NOMO-1 treated with DMSO at 0.1 percent for 48 hours (cell line): ENCODE data around the gene TIA1.
"Not testable (repeated sequence)": the region's sequence is repeated elsewhere in the genome, so short reads cannot be mapped to it uniquely, and the experiment has no call there.

ENCODE experiments used
- DNase-seq: peaks from one replicate; lab custom pipeline; 2025; ENCODE audit not compliant: unreplicated experiment; lab: John Stamatoyannopoulos, UW

The TIA1 gene, protein sequence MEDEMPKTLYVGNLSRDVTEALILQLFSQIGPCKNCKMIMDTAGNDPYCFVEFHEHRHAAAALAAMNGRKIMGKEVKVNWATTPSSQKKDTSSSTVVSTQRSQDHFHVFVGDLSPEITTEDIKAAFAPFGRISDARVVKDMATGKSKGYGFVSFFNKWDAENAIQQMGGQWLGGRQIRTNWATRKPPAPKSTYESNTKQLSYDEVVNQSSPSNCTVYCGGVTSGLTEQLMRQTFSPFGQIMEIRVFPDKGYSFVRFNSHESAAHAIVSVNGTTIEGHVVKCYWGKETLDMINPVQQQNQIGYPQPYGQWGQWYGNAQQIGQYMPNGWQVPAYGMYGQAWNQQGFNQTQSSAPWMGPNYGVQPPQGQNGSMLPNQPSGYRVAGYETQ

DNA sequence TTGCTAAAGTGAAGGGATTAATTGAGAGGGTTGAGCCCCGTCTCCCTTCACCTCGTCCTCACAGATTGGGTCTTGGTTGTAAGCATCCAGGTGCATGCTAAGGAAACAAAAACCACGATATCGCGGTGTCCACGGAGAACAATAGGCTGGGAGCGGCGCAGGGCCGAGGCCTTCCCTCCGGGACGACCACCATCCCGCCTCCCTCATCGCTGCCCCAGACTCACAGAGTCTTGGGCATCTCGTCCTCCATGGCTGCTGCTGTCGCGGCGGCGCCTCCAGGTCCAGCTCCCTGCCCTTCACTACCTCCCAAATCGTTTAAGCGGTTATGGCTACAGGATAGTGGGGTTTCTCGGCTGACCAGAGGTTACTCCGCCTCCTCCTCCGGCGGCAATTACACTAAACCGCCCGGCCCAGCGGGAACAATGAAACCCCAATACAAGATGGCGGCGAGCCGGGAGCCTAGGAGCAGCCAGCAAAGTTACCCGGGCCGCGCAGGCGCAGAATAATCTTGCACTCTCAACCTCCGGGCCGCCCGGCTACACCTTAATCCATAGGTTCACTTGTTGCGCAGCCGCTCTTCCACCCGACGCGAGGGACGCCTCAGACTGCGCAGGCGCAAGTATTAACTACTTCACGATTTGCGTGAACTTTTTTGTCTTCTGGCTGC lies at the start of gene TIA1:
Gene TIA1, minus strand, starts transcription at position 448 of the 667 bp plus-strand sequence. Its CDS starts 198 bp downstream, at position 250.
- peak; percentile 99 for DNase-seq

DNA sequence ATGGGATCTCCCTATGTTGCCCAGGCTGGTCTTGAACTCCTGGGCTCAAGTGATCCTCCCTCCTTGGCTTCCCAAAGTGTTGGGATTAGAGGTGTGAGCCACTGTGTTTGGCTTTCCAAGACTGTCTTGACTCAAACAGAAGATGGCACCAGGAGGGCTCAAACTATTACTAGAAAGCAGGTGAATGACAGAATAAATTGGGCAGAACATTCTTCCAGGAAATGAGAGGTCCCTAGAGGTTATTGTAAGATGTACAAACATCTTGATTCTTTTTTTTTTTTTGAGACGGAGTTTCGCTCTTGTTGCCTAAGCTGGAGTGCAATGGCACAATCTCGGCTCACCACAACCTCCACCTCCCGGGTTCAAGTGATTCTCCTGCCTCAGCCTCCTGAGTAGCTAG lies 49.4 kb upstream of the TIA1 start:
- DNase-seq, result not testable (repeated sequence)

DNA sequence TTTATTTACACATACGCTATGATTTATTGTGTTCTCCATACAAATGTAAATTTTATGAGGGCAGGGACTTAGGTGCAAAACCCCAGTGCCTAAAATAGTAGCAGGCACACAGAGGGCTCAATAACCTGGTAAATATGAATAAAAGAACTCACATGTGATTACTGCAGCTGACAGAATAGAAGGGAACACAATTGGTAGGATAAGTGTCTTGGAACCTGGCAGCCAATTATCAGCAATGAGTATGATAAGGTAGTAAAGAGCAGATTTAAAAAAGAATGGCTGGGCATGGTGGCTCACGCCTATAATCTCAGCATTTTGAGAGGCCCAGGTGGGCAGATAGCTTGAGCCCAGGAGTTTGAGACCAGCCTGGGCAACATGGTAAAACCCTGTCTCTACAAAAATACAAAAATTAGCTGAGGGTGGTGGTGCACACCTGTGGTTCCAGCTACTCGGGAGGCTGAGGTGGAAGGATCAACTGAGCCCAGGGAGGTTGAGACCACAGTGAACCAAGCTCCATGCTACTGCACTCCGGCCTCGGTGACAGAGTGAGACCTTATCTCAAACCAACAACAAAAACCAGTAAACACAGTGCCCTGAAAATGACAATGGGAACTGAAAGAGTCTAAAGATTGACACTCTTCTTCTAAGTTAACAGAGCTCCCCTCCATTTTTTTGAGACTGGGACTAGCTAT lies 35.2 kb upstream of the TIA1 start:
- no peak for DNase-seq

DNA sequence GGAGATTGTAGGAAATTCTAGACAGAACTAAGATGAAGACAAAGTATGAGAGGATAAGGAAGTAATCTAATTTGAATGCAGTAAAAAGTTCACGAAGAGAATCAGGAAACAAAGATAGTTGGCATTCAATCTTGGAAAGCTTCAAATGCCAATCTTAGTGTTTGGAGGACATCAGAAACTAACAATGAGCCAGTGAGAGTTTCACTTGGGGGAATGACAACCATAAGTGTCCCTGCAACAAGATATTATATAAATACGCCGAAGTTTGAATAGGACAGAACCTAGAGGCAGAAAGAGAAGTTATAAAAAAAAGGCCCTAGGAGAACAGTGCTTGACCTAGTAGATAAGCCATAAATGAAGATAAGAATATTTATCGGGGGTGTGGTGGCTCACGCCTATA lies 34.0 kb upstream of the TIA1 start:
- no peak for DNase-seq

DNA sequence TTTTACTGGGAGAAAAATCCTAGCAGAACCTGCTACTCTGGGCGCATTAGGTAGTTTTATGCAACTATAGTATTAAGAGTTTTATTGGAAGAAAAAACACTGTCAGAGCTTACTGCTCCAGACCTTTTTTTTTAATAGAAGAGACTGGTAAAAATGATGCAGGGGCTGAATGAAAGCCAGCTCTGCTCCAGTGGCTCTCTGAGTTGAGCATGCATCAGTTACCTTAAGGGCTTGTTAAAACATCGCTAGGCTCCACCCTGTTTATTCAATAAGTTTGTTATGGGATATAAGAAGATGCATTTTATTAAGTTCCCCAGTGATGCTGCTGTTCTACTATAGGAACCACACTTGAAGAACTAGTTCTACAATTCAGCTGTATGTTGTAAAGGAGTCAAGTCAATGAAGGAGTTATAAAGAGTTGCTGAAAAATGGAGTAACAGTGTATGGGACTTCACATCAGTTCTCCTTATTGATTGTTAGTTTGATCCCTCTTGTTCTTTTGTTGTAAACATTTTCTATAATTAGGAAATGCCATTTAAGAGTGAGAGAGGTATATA lies 31.9 kb upstream of the TIA1 start:
- DNase-seq, result no peak

DNA sequence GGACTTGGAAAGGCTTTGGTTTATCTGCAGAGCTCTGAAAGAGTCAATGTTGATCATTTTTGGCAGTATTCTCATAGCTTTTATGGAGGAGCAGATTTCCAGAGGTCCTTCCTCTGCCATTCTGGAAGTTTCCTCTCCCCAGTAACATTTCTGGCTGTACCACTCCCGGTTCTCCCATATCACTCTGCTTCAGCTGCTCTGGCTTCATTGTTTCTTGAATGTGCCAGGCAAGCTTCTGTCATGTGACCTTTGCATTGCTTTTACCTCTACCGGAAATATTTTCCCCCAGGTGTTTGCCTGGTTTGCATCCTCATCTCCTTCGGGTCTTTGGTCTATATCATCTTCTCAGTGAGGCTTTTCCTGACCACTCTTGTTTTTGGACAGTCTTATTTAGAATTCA lies 21.9 kb upstream of the TIA1 start:
- no peak for DNase-seq

DNA sequence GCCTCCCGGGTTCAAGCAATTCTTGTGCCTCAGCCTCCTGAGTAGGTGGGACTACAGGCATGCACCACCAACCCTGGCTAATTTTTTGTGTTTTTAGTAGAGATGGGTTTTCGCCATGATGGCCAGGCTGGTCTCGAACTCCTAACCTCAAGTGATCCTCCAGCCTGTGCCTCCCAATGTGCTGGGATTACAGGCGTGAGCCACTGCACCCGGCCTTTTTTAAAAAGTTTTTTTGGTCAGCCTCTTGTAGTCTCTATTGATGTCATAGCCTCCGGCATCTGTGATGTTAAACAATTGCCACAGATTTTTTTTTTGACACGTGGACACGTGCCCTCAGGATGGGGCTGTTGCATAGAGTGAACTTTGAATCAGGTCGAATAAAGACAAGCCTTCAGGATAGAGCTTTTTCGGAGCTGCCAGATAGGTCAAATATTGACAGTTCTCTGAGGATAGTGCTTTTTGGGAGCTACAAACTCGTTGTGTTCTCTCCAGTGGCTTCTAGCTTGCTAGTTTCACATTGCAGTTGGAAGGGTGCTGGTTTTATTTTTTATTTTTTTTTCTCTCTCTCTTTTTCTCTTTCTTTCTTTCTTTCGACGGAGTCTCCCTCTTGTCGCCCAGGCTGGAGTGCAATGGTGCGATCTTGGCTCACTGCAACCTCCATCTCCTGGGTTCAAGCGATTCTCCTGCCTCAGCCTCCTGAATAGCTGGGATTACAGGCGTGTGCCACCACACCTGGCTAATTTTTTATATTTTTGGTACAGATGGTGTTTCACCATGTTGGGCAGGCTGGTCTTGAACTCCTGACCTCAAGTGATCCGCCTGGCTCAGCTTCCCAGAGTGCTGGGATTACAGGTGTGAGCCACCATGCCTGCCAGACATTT lies 21.2 kb upstream of the TIA1 start:
- not testable (repeated sequence) for DNase-seq

DNA sequence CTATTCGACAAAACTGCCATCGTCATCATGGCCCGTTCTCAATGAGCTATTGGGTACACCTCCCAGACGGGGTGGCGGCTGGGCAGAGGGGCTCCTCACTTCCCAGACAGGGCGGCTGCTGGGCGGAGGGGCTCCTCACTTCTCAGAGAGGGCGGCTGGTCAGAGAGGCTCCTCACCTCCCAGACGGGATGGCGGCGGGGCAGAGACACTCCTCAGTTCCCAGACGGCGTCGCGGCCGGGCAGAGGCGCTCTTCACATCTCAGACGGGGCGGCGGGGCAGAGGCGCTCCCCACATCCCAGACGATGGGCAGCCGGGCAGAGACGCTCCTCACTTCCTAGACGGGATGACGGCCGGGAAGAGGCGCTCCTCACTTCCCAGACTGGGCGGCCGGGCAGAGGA lies 18.5 kb upstream of the TIA1 start:
- not testable (repeated sequence) for DNase-seq

DNA sequence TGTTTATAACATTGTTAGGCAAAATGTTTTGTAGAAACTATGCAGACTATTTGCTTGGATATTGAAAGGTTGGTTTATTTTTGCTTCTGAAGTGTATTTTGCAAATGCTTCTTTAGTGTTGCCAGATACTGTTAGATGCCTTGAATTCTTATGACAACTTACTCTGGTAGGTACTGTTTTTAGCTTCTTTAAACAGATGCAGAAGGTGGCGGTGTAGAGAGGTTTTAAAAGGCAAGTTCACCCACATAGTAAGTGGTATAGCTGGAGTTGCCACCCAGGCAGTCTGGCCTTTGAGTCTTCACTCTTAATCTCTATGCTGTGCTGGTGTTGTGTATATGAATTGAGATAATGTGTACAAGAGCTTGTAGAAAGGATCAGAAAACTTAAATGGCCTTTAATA lies 13.1 kb upstream of the TIA1 start:
- DNase-seq, result no peak

DNA sequence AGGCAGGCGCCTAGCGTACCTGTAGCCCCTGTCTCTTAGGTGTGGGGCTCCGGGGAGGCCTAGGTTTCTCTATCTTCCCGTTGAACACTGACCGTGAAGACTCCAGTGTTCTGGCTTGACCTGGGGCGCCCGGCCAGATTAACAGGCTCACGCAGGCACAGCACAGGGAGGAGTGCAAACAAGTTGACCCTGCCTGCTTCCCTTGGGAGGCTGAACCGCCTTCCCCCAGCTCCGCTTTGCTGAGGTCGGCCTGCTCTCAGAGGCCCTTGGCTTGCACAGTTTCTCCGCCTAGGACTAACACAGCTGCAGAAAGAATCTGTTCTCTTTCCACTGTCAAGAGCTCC lies 10.1 kb upstream of the TIA1 start:
- DNase-seq, result no peak

DNA sequence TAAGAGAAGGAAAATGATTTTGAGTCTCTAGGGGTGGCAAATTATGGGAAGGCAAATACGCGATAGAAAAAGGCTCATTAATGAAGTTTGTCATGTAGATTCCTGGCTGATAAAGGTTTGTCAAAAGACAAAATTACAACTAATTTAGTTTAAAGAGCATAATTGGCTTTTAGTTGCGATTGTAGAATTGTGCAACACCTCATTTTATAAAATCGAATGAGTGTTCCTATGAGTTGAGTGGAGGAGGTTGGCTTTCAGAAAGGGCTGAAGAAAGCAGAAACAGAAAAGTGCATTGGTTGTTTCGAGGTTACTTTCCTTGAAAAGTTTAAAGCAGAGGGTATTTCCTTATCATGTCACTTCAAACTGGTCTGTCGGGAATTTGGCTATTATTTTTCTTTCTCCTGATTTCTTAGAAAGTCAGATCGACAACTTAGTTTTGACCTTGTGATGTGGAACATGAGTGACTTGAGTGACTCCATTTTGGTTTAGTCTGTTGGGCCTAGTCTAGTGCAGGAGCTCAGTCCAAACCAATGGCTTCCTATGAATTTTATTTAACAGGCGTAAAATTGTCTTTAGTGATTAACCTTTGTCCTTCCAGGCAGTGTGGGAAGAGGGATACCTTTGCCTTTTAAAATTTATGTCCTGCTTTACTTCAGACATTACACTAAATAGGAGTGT lies 7.3 kb upstream of the TIA1 start:
- peak; percentile 10 for DNase-seq

DNA sequence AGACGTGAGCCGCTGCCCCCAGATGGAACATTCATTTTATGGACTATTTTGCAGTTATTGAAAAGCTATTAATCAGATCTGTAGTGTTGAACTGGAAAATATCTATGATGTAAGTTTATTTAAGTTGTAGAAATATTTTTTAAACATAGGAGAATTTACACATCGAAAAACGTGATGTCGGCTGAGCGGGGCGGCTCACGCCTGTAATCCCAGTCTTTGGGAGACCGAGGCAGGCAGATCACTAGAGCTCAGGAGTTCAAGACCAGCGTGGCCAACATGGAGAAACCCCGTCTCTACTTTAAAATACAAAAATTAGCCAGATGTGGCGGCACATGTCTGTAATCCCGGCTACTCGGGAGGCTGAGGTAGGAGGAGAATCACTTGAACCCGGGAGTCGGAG lies 2.0 kb upstream of the TIA1 start:
- no peak for DNase-seq

DNA sequence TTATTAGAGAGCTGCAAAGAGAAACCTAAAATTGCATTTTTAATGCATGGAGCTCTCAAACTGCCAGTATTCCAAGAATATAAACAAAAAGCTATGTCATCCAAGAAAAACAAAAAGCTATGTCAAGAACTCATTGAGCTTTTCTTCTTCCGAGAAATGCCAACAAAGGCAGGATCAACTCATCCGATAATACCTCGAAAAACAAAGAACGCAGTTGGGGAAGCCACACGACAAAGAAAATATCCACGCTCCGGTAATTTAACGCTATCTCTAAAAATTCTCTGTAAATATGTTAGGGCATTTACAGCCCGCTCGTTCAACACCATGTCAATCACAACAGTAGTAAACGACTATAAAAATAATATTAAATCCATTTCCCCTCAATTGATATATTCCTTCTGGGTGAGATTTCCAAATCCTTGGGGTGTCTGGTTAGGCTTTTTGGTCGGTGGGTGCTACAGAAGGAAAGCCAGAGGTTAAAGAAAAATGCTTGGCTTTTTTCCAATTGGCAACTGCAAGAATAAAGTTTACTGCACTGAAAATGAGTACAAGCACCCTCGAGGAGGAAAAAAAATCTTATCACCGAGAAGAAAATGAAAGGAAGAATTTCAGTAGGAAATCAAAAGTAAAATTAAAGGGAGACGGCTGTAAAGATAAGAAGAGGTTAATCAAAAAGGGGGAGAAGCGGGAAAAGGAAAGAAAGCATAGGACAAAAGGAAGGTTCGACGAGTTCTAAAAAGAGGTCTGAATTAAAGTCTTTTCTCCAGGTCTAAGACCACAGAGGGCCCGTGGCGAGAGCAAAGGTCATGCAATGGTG lies 856 bp downstream of the TIA1 start:
- peak; percentile 19 for DNase-seq

DNA sequence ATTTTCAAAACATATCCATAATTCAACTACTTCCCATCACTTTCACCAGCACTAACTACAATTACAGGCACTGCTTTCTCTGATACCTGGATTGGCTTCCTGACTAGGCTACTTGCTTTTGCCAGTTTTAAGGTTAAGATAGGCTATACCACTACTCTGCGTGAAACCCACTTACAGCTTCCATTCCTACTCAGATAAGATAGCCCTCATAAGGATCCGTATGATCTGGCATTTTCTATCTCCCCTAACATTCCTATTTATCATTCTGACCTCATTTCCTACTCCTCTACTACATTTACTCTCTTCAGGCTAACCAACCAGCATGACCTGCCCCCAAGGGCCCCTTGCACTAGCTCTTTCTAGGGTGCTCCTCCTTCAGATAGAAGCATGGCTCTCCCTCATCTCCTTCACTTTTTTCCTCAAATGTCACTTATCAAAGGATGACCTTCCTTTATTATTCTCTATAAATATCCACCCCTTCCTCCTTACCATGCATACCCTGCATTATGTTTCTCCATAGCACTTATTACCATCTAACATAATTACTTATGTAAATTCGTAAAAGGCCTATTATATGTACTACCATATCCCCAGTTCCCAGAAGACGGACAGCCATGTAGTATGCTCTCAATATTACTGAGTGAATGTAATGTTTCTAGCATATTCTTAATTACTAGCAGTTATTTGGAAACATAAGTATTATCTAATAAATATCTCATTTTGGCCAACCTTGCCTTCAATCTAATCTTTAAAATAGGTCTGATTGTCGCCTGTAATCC lies 4.4 kb downstream of the TIA1 start:
- DNase-seq, result no peak

DNA sequence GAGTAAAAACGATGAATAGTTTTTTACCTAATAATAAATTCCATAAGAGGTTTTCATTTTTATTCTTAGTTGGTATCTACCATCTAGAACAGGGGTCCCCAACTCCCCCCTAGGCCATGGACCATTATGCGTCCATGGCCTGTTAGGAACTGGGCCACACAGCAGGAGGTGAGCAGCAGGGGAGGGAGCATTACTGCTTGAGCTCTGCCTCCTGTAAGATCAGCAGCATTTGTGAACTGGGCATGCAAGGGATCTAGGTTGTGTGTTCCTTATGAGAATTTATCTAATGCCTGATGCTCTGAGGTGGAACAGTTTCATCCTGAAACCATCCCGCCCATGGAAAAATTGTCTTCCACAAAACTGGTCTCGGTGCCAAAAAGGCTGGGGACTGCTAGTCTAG lies 5.9 kb downstream of the TIA1 start:
- DNase-seq, result no peak

DNA sequence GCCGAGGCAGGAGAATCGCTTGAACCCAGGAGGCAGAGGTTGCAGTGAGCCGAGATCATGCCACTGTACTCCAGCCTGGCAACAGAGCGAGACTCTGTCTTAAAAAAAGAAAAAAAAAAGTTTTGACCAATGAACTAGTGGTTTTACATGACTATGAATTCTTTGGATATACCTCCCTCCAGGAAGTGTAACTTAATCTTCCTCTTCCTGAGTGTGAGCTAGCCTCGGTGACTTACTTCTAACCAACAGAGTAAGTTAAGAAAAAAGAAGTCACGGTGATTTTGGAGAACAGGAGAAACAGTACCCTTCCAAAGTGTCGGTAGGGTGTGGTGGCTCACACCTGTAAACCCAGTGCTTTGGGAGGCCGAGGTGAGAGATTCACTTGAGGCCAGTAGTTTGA lies 7.1 kb downstream of the TIA1 start:
- no peak for DNase-seq

DNA sequence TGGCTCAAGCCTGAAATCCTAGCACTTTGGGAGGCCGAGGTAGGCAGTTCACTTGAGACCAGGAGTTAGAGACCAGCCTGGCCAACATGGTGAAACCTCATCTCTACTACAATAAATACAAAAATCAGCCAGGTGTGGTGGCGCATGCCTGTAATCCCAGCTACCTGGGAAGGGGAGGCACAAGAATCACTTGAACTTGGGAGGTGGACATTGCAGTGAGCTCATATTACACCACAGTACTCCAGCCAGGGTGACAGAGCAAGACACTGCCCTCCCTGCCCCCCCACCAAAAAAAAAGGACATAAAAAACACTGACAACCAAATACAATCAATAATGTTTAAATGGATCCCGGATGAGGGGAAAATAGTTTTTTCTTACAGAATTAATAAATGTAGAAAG lies 7.8 kb downstream of the TIA1 start:
- no peak for DNase-seq

DNA sequence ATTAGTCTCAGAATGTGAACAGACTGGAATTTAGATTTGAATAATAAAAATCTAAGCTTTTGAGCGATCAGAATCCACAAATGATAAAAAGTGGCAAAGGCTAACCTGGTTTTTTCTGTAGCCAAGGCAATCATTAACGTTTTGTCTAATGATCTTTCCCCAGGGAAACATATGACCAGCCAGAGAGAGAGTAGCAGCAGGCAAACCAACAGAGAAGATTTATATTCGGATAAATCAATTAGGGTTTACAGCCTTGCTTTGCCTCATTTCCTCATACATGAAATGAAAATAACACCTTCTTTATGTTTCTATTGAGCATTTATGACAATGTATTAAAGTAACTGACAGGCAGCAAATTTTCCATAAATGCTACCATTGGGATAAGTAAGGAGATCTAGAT lies 14.5 kb downstream of the TIA1 start:
- DNase-seq, result no peak

DNA sequence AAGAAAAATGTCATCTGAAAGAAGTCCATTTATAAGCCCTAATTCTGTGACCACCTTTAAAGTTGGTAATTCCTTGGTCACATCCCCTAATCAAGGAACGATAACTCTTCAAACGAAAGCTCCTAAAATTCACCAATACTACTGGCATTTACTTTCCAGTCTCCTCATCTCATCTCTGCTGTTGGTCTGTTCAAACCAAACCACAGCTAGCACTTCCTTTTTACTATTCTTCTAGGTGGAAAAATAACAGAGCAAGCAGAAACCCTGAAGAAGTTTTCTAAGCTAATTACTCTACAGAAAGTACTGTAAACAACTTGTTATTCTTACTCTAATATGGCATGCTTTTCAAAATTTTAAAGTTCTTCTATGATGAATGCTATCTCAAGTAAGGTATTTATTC lies 21.6 kb downstream of the TIA1 start:
- DNase-seq, result no peak
